ENCODE data around the gene DDX3X.

Gene DDX3X

DNA sequence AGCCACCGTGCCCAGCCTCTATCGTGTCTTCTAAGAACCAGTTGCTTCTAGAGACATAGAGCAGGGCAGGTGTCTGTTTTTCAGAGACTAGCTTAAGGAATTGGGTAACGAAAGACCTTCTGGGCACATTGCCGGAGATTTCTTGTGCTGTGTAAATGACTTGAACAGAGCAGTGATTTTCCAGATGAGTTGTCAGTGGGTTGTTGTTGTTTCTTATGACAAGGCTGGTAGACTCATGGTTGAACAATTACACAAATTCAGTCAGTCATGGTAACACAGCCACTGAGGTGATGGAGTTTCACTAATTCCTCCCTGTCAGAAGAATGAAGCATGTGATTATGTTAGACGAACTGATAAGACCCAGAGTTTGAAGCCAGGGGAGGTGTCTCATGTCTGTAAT, 20.5 kb upstream of the DDX3X start (continued):
- TF ChIP-seq SP7 (tag by site-specific recombination; IDR thresholded peaks at IDR 0.05) = no peak
- no peak for TF ChIP-seq ZNF311 (tag by site-specific recombination; IDR thresholded peaks at IDR 0.05; ENCODE audit: borderline replicate concordance)
- TF ChIP-seq ZNF518A (tag by site-specific recombination; conservative IDR thresholded peaks at IDR 0.05; ENCODE audit: low read depth) = no peak
- TF ChIP-seq ZNF23 (tag by site-specific recombination; IDR thresholded peaks at IDR 0.05; ENCODE audit: borderline replicate concordance) = no peak
- no peak for TF ChIP-seq ZNF214 (tag by site-specific recombination; IDR thresholded peaks at IDR 0.05; ENCODE audit: borderline replicate concordance)
- no peak for TF ChIP-seq MZF1 (tag by site-specific recombination; IDR thresholded peaks at IDR 0.05; ENCODE audit: borderline replicate concordance)
- no peak for TF ChIP-seq ZBTB49 (tag by site-specific recombination; IDR thresholded peaks at IDR 0.05; ENCODE audit: low read depth)

GRCh38 chrX:41314204-41314603, 19.8 kb upstream of the DDX3X start:
- no peaks in the 10 kb centered on the region for H3K4me1 ChIP-seq (ENCODE audit: control insufficient read depth, insufficient read depth, low read length)
- H3K9me3 ChIP-seq (ENCODE audit: control insufficient read depth, insufficient read depth, low read depth, low read length) = no peaks in the 10 kb centered on the region
- ChIA-PET CTCF (interaction anchor here (0.6 to 0.7 kb wide), 2 partner anchors 35 to 426 kb away, joined by 3 to 7 read pairs; no protein-coding TSS in a partner anchor), POLR2A (no interaction called here)
- H3K4me3 ChIP-seq (ENCODE audit: low read depth, low read length) = no peak overlapping the region
- no peaks in the 10 kb centered on the region for H3K36me3 ChIP-seq (ENCODE audit: control insufficient read depth in 2 of 2, insufficient read depth in 1 of 2, low read length in 2 of 2)
- no peak overlapping the region for H3K27ac ChIP-seq (ENCODE audit: extremely low read depth, low read depth, low read length)
- TF ChIP-seq ZNF26 (tag by site-specific recombination; IDR thresholded peaks at IDR 0.05) (no peak), ZNF423 (tag by site-specific recombination; IDR thresholded peaks at IDR 0.05) (no peak), SP7 (tag by site-specific recombination; IDR thresholded peaks at IDR 0.05) (no peak), HOXD13 (CRISPR knock-in tag; IDR thresholded peaks at IDR 0.05; ENCODE audit: borderline replicate concordance) (no peak), ZNF223 (tag by site-specific recombination; IDR thresholded peaks at IDR 0.05) (no peak), ZNF132 (tag by site-specific recombination; IDR thresholded peaks at IDR 0.05; ENCODE audit: borderline replicate concordance) (no peak), ZNF133 (tag by site-specific recombination; IDR thresholded peaks at IDR 0.05) (no peak)

GRCh38 chrX:41314881-41315280, 19.1 kb upstream of the DDX3X start:
- Histone ChIP-seq H3K4me3 (ENCODE audit: low read depth, low read length) (no peak overlapping the region), H3K27ac (ENCODE audit: extremely low read depth, low read depth, low read length) (no peak overlapping the region), H3K36me3 (ENCODE audit: control insufficient read depth in 2 of 2, insufficient read depth in 1 of 2, low read length in 2 of 2) (no peaks in the 10 kb centered on the region), H3K9me3 (ENCODE audit: control insufficient read depth, insufficient read depth, low read depth, low read length) (no peaks in the 10 kb centered on the region), H3K4me1 (ENCODE audit: control insufficient read depth, insufficient read depth, low read length) (no peaks in the 10 kb centered on the region)
- ChIA-PET POLR2A (no interaction called here), CTCF (no interaction called here)
- TF ChIP-seq ZXDB (tag by site-specific recombination; IDR thresholded peaks at IDR 0.05) = no peak
- no peak for TF ChIP-seq PATZ1 (tag by site-specific recombination; IDR thresholded peaks at IDR 0.05)
- TF ChIP-seq ZNF777 (tag by site-specific recombination; IDR thresholded peaks at IDR 0.05; ENCODE audit: borderline replicate concordance) = no peak
- no peak for TF ChIP-seq YY2 (tag by site-specific recombination; IDR thresholded peaks at IDR 0.05)
- TF ChIP-seq GFI1B (tag by site-specific recombination; IDR thresholded peaks at IDR 0.05) = no peak
- TF ChIP-seq, protein P1, sequence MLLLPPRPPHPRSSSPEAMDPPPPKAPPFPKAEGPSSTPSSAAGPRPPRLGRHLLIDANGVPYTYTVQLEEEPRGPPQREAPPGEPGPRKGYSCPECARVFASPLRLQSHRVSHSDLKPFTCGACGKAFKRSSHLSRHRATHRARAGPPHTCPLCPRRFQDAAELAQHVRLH (tag by site-specific recombination; IDR thresholded peaks at IDR 0.05) = no peak
- TF ChIP-seq, protein P2, sequence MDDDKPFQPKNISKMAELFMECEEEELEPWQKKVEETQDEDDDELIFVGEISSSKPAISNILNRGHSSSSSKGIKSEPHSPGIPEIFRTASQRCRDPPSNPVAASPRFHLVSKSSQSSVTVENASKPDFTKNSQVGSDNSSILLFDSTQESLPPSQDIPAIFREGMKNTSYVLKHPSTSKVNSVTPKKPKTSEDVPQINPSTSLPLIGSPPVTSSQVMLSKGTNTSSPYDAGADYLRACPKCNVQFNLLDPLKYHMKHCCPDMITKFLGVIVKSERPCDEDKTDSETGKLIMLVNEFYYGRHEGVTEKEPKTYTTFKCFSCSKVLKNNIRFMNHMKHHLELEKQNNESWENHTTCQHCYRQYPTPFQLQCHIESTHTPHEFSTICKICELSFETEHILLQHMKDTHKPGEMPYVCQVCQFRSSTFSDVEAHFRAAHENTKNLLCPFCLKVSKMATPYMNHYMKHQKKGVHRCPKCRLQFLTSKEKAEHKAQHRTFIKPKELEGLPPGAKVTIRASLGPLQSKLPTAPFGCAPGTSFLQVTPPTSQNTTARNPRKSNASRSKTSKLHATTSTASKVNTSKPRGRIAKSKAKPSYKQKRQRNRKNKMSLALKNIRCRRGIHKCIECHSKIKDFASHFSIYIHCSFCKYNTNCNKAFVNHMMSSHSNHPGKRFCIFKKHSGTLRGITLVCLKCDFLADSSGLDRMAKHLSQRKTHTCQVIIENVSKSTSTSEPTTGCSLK (tag by site-specific recombination; IDR thresholded peaks at IDR 0.05) = no peak

Measured in HEK293 (cell line).